ENCODE results near the gene NECAB2. TPM values are rescaled to one million over a fixed set of nuclear protein-coding genes. Genes with fewer than 3 reads are reported as not detected.

NECAB2 gene
- total and polyA plus RNA-seq, 2 of the 8 experiments (the other 6 are each of a cell fraction or from before 2014, with no cell fraction given) = 3.6 to 4.2 TPM

GRCh38 chr16:83955218-83956130 is 12.6 kb upstream of the NECAB2 start (continued):
- TF ChIP-seq TAF7 (optimal IDR thresholded peaks at IDR 0.05; ENCODE audit: borderline replicate concordance, low read depth, low read length) (no peak), JUN (IDR thresholded peaks at IDR 0.05; ENCODE audit: low read depth, low read length) (no peak), BCL11A (IDR thresholded peaks at IDR 0.05; ENCODE audit: low read depth in 2 of 2, low read length in 2 of 2) (no peak), USF2 (IDR thresholded peaks at IDR 0.05; ENCODE audit: low read length) (no peak), NANOG (IDR thresholded peaks at IDR 0.05; ENCODE audit: insufficient read depth, low read depth, low read length, poor library complexity, severe bottlenecking) (no peak), EZH2 (IDR thresholded peaks at IDR 0.05; ENCODE audit: low read depth, low read length, severe bottlenecking) (no peak), SP2 (IDR thresholded peaks at IDR 0.05; ENCODE audit: low read length) (no peak), TCF12 (IDR thresholded peaks at IDR 0.05; ENCODE audit: low read depth, low read length) (no peak), POLR2A (IDR thresholded peaks at IDR 0.05; ENCODE audit: control extremely low read depth in 1 of 2, low read depth in 2 of 2, low read length in 2 of 2) (no peak)
